PC-3 (cell line): Measurements from ENCODE around the gene CTDSP1.

ENCODE experiments used
- EZH2 ChIP-seq: fragments of 300-600 bp; sonication (generic); IDR thresholded peaks from one replicate; pipeline ENCODE4 v1.6.1; 2017; ENCODE audit warnings: antibody characterized with exemption, mild to moderate bottlenecking, low read length; ENCODE audit not compliant: unreplicated experiment
- EZH2phosphoT487 ChIP-seq: fragments of 300-600 bp; sonication (generic); IDR thresholded peaks from 2 replicates; pipeline ENCODE4 v1.6.1; 2018; ENCODE audit warnings: mild to moderate bottlenecking, antibody characterized with exemption, low read length, borderline replicate concordance
- TF ChIP-seq, protein P1 (sequence below): fragments of 300-600 bp; sonication (generic); conservative IDR thresholded peaks from 2 replicates; pipeline ENCODE4 v1.5.1; 2017; ENCODE audit warnings: antibody characterized with exemption, low read depth, mild to moderate bottlenecking, low read length

DNA sequence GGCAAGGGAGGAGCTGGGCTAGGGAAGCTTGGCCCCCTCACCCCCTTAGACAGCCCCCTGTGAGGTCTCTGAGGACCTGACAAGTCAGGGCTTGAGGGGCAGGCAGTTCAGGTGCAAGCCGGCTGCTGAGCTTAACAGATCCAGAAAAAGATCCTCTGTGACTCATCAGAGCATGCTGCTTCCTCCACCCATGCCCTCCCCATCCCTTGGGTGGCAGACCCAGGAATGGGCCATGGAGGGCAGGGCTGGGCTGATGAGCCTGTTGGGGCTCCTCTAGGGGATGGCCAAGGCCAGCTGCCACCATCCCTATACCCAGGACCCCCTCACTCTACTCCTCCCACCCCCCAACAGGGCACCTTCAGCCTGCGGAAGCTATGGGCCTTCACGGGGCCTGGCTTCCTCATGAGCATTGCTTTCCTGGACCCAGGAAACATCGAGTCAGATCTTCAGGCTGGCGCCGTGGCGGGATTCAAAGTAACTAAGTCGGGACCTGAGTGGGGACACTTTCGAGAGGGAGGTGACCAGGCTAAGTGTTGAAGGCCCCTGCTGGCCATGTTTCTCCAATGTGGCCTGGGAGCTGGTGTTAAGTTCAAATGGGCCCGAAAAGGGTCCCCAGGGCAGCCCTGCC is 15.7 kb upstream of the CTDSP1 start:
- TF ChIP-seq, protein P1, sequence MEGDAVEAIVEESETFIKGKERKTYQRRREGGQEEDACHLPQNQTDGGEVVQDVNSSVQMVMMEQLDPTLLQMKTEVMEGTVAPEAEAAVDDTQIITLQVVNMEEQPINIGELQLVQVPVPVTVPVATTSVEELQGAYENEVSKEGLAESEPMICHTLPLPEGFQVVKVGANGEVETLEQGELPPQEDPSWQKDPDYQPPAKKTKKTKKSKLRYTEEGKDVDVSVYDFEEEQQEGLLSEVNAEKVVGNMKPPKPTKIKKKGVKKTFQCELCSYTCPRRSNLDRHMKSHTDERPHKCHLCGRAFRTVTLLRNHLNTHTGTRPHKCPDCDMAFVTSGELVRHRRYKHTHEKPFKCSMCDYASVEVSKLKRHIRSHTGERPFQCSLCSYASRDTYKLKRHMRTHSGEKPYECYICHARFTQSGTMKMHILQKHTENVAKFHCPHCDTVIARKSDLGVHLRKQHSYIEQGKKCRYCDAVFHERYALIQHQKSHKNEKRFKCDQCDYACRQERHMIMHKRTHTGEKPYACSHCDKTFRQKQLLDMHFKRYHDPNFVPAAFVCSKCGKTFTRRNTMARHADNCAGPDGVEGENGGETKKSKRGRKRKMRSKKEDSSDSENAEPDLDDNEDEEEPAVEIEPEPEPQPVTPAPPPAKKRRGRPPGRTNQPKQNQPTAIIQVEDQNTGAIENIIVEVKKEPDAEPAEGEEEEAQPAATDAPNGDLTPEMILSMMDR = no peak
- TF ChIP-seq EZH2 (no peak), EZH2phosphoT487 (no peak)
